ENCODE results near the gene CEACAM16. TPM values are rescaled to one million over a fixed set of nuclear protein-coding genes. Genes with fewer than 3 reads are reported as not detected.

Gene CEACAM16
- total RNA-seq, 1 donor from 2014 or later = not detected

DNA sequence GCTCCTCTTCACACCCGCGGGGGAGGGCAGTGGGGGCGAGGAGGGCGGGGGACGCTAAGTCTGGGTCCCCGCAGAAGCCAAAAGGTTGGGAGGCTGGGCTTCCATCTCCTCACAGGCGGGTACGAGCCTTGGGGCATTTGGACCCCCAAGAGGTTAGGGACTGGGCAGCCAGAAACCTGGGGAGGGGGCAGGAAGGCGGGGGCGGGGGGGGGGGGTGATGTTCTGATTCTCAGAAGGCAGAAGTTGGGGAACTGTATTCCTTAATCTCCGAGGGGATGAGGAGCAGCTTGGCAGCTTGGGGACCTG is 54.6 kb downstream of the CEACAM16 start:
- H3K36me3 Mint-ChIP-seq (ENCODE audit: low read depth) = peaks cover 8% of the 10 kb centered on the region
- peaks cover 85% of the 10 kb centered on the region for H3K4me1 Mint-ChIP-seq (ENCODE audit: low read depth)
- no peaks in the 10 kb centered on the region for H3K27me3 Mint-ChIP-seq (ENCODE audit: low read depth)
- H3K27ac Mint-ChIP-seq (ENCODE audit: unreplicated experiment) = peak overlapping the region; percentile 95
- peak overlapping the region; percentile 74 for H3K4me3 Mint-ChIP-seq (ENCODE audit: unreplicated experiment)
- TF ChIP-seq, protein P1, sequence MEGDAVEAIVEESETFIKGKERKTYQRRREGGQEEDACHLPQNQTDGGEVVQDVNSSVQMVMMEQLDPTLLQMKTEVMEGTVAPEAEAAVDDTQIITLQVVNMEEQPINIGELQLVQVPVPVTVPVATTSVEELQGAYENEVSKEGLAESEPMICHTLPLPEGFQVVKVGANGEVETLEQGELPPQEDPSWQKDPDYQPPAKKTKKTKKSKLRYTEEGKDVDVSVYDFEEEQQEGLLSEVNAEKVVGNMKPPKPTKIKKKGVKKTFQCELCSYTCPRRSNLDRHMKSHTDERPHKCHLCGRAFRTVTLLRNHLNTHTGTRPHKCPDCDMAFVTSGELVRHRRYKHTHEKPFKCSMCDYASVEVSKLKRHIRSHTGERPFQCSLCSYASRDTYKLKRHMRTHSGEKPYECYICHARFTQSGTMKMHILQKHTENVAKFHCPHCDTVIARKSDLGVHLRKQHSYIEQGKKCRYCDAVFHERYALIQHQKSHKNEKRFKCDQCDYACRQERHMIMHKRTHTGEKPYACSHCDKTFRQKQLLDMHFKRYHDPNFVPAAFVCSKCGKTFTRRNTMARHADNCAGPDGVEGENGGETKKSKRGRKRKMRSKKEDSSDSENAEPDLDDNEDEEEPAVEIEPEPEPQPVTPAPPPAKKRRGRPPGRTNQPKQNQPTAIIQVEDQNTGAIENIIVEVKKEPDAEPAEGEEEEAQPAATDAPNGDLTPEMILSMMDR (IDR thresholded peaks at IDR 0.05) = no peak
- H3K9me3 Mint-ChIP-seq (ENCODE audit: low read depth) = no peaks in the 10 kb centered on the region
- no peak for DNase-seq (ENCODE audit: low spot score)

DNA sequence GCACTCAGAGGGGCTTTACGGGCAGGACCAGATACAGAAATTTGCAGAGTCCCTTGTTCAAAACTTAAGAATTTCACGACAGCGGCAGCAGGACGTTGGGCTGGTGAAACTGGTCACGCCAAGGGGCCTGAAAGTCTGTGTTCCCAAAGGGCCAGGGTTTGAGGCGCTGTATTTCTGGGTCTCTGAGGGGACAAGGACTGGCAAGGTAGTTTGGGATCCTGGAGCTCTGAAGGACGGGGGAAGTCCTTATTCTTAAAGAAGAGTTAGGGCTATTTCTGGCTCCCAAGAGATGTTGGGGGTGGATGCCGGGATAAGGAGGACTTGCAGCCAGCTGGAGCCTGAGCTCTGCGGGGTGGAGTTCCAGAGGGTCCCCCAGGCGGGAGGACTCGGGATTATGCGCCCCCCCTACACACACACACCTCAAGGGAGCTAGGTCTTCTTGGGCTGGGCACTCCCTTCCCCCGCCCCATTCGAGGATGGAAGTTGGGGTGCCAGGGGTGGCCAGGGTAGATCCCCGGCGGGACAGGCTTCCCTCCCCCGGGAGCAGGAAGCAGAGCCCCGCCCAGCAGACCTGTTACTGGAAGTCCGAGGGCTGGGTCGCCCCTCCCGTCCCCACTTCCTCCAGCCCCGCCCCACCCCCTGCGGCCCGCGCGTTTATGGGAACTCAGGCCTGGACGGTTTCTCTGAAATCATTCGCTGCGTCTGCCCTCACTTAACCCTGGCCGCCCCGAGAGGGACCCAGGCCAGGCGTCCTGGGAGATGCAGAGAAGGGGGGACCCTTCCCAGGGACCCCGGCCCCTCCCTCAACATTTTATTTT is 55.2 kb downstream of the CEACAM16 start:
- peak overlapping the region; percentile 95 for H3K27ac Mint-ChIP-seq (ENCODE audit: unreplicated experiment)
- H3K9me3 Mint-ChIP-seq (ENCODE audit: low read depth) = no peaks in the 10 kb centered on the region
- peaks cover 83% of the 10 kb centered on the region for H3K4me1 Mint-ChIP-seq (ENCODE audit: low read depth)
- no peak for DNase-seq (ENCODE audit: low spot score)
- peak overlapping the region; percentile 74 for H3K4me3 Mint-ChIP-seq (ENCODE audit: unreplicated experiment)
- TF ChIP-seq, protein P1 (IDR thresholded peaks at IDR 0.05) = no peak
- no peaks in the 10 kb centered on the region for H3K27me3 Mint-ChIP-seq (ENCODE audit: low read depth)
- H3K36me3 Mint-ChIP-seq (ENCODE audit: low read depth) = peaks cover 8% of the 10 kb centered on the region

DNA sequence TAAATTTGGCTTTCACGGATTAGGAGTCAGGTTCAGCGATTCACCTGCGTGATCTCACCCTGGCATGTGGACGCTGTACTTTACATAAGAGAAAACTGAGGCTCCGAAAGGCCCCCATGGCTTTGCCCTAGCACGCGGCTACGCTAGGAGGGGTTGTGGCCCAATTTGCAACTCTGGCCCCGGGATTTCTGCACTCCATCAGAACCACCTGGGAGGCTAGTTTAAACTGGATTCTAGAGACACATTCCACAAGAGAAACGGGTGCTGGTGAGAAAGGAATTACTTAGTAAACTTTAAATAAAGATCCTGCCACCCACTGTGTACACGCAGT is 55.8 kb downstream of the CEACAM16 start:
- peaks cover 10% of the 10 kb centered on the region for H3K36me3 Mint-ChIP-seq (ENCODE audit: low read depth)
- no peaks in the 10 kb centered on the region for H3K27me3 Mint-ChIP-seq (ENCODE audit: low read depth)
- H3K4me3 Mint-ChIP-seq (ENCODE audit: unreplicated experiment) = peak overlapping the region; percentile 53
- TF ChIP-seq, protein P1 (IDR thresholded peaks at IDR 0.05) = no peak
- peak overlapping the region; percentile 74 for H3K27ac Mint-ChIP-seq (ENCODE audit: unreplicated experiment)
- no peaks in the 10 kb centered on the region for H3K9me3 Mint-ChIP-seq (ENCODE audit: low read depth)
- no peak for DNase-seq (ENCODE audit: low spot score)
- peaks cover 79% of the 10 kb centered on the region for H3K4me1 Mint-ChIP-seq (ENCODE audit: low read depth)

DNA sequence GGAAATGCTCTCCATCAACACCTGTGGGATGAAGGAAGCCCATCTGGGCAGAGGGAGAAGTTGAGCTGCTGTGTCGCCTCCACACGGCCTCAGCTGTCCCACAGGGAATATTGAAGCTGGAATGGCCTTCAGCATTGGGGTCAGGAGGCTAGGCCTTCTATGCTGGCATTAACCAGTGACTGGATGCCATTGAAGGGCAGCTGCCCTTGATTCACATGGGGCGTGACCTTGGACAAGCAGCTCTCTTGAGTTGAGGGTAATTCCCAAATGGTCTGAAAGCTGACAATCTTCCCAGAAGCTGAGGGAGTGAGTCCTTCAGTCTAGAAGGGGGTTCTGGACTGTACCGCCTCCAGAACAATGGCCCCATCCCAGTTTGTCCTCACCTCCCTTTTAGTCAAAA is 56.3 kb downstream of the CEACAM16 start:
- Mint-ChIP-seq H3K27me3 (ENCODE audit: low read depth) (no peaks in the 10 kb centered on the region), H3K4me1 (ENCODE audit: low read depth) (peaks cover 77% of the 10 kb centered on the region), H3K9me3 (ENCODE audit: low read depth) (no peaks in the 10 kb centered on the region), H3K27ac (ENCODE audit: unreplicated experiment) (no peak overlapping the region), H3K4me3 (ENCODE audit: unreplicated experiment) (no peak overlapping the region), H3K36me3 (ENCODE audit: low read depth) (peaks cover 13% of the 10 kb centered on the region)
- DNase-seq (ENCODE audit: low spot score) = no peak
- TF ChIP-seq, protein P1 (IDR thresholded peaks at IDR 0.05) = no peak

DNA sequence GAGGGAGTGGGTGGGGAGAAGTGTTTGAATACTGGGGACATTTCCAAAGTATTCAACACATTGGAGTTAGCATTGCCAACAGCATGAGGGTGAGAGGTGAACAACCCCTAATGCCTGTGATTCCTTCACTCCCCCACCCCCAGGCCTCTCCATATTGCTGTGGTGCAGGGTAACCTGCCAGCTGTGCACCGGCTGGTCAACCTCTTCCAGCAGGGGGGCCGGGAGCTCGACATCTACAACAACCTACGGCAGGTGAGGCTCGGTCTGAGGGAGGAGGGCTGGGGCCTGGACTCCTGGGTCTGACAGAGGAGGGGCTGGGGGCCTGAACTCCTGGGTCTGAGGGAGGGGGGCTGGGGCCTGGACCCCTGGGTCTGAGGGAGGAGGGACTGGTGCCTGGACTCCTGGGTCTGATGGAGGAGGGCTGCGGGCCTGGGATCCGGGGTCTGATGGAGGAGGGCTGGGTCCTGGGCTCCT is 57.2 kb downstream of the CEACAM16 start:
- Mint-ChIP-seq H3K27ac (ENCODE audit: unreplicated experiment) (no peak overlapping the region), H3K4me3 (ENCODE audit: unreplicated experiment) (no peak overlapping the region), H3K9me3 (ENCODE audit: low read depth) (no peaks in the 10 kb centered on the region), H3K27me3 (ENCODE audit: low read depth) (no peaks in the 10 kb centered on the region), H3K36me3 (ENCODE audit: low read depth) (peaks cover 13% of the 10 kb centered on the region), H3K4me1 (ENCODE audit: low read depth) (peaks cover 69% of the 10 kb centered on the region)
- TF ChIP-seq, protein P1 (IDR thresholded peaks at IDR 0.05) = no peak
- DNase-seq (ENCODE audit: low spot score) = no peak
